Hepatocyte (in vitro differentiated cells): ENCODE results near the gene KLHL5. TPM values are rescaled to one million over a fixed set of nuclear protein-coding genes. Genes with fewer than 3 reads are reported as not detected.

ENCODE experiments used
- DNase-seq: peaks from one replicate; pipeline ENCODE4 v3.0.0-alpha.2; 2016; ENCODE audit warnings: low spot score
- H2AFZ ChIP-seq: fragments of 200-600 bp; sonication (generic); 2 replicates; pipeline ENCODE4 v1.6.0; 2016; ENCODE audit warnings: antibody characterized with exemption, mild to moderate bottlenecking
- H3K27ac ChIP-seq: fragments of 200-600 bp; sonication (generic); 2 replicates; pipeline ENCODE4 v1.5.1; 2016; ENCODE audit warnings: mild to moderate bottlenecking
- H3K27me3 ChIP-seq: fragments of 200-600 bp; sonication (generic); 2 replicates; pipeline ENCODE4 v1.6.1; 2016
- H3K36me3 ChIP-seq: fragments of 200-600 bp; sonication (generic); replicated peaks from 2 replicates; pipeline ENCODE4 v1.5.1; 2016; ENCODE audit warnings: low read depth; ENCODE audit not compliant: insufficient read depth
- H3K4me1 ChIP-seq: fragments of 200-600 bp; sonication (generic); 2 replicates; pipeline ENCODE4 v1.5.1; 2016; ENCODE audit warnings: mild to moderate bottlenecking, moderate library complexity; ENCODE audit not compliant: insufficient read depth
- H3K4me2 ChIP-seq: fragments of 200-600 bp; sonication (generic); 2 replicates; pipeline ENCODE4 v1.6.0; 2016
- H3K4me3 ChIP-seq: fragments of 200-600 bp; sonication (generic); 2 replicates; pipeline ENCODE4 v1.5.1; 2016; ENCODE audit warnings: mild to moderate bottlenecking
- H3K79me2 ChIP-seq: fragments of 200-600 bp; sonication (generic); 2 replicates; pipeline ENCODE4 v1.6.0; 2017; ENCODE audit warnings: mild to moderate bottlenecking
- H3K9me2 ChIP-seq: fragments of 200-600 bp; sonication (generic); replicated peaks from 2 replicates; pipeline ENCODE4 v1.6.0; 2017; ENCODE audit warnings: mild to moderate bottlenecking; ENCODE audit not compliant: insufficient read depth
- H3K9me3 ChIP-seq: fragments of 200-600 bp; sonication (generic); 2 replicates; pipeline ENCODE4 v1.5.1; 2016; ENCODE audit warnings: low read depth, mild to moderate bottlenecking
- H4K20me1 ChIP-seq: fragments of 200-600 bp; sonication (generic); 2 replicates; pipeline ENCODE4 v1.6.0; 2016; ENCODE audit warnings: mild to moderate bottlenecking; ENCODE audit not compliant: insufficient read depth, poor library complexity, severe bottlenecking
- EZH2 ChIP-seq: fragments of 200-600 bp; sonication (generic); IDR thresholded peaks from 2 replicates; pipeline ENCODE4 v1.6.1; 2016; ENCODE audit warnings: antibody characterized with exemption, mild to moderate bottlenecking, borderline replicate concordance
- EZH2phosphoT487 ChIP-seq: fragments of 200-600 bp; sonication (generic); IDR thresholded peaks from one replicate; pipeline ENCODE4 v1.6.1; 2018; ENCODE audit warnings: antibody characterized with exemption, mild to moderate bottlenecking, low read depth, moderate library complexity; ENCODE audit not compliant: unreplicated experiment, severe bottlenecking
- WGBS: methylation state at CpG from one replicate; pipeline ENCODE4 v1.1.6; 2016; ENCODE audit warnings: low lambda C conversion rate; ENCODE audit errors: missing lambda C conversion rate; 5-methylcytosine and 5-hydroxymethylcytosine counted together
- polyA plus RNA-seq: library from polyadenylated mRNA; unstranded; fragments of >200 nt; fragmentation: Nextera tagmentation; extraction: Ambion mirVana; gene quantifications from 2 replicates; pipeline ENCODE4 v1.2.1, GENCODE V29; 2016
- total RNA-seq: library from RNA; depleted of rRNA; stranded (reverse); fragments of >200 nt; gene quantifications from 2 replicates; pipeline ENCODE4 v1.2.3, GENCODE V29; 2014
- TF ChIP-seq, protein P1 (sequence below): fragments of 200-600 bp; sonication (generic); IDR thresholded peaks from 2 replicates; pipeline ENCODE4 v1.5.1; 2016; ENCODE audit warnings: antibody characterized with exemption, mild to moderate bottlenecking; ENCODE audit not compliant: poor library complexity

Gene KLHL5
- total and polyA plus RNA-seq, 2 experiments from 2014 or later, result 30.2 to 58.3 TPM

DNA sequence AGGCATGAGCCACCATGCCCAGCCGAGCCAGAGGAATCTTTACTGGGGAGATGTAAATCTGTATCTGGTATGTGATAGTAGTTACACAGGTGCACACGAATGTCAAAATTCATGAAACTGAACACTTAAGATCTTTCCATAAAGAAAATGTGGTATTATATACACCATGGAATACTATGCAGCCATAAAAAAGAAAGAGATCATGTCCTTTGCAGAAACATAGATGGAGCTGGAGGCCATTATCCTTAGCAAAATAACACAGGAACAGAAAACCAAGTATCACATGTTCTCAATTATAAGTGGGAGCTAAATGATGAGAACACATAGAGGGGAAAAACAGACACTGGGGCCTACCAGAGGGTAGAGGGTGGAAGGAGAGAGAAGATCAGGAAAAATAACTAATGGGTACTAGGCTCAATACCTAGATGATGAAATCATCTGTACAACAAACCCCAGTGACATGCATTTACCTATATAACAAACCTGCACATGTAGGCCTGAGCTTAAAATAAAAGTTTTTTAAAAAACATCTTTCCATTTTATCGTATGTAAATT, 37.6 kb upstream of the KLHL5 start:
- WGBS, result 94% methylated on average over 3 of the region's 3 CpGs
- no peak overlapping the region for H3K4me2 ChIP-seq
- H3K27me3 ChIP-seq, result no peaks in the 10 kb centered on the region
- TF ChIP-seq, protein P1, sequence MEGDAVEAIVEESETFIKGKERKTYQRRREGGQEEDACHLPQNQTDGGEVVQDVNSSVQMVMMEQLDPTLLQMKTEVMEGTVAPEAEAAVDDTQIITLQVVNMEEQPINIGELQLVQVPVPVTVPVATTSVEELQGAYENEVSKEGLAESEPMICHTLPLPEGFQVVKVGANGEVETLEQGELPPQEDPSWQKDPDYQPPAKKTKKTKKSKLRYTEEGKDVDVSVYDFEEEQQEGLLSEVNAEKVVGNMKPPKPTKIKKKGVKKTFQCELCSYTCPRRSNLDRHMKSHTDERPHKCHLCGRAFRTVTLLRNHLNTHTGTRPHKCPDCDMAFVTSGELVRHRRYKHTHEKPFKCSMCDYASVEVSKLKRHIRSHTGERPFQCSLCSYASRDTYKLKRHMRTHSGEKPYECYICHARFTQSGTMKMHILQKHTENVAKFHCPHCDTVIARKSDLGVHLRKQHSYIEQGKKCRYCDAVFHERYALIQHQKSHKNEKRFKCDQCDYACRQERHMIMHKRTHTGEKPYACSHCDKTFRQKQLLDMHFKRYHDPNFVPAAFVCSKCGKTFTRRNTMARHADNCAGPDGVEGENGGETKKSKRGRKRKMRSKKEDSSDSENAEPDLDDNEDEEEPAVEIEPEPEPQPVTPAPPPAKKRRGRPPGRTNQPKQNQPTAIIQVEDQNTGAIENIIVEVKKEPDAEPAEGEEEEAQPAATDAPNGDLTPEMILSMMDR, result no peak
- no peak for TF ChIP-seq EZH2phosphoT487
- H3K9me3 ChIP-seq, result no peaks in the 10 kb centered on the region
- no peak overlapping the region for H3K4me3 ChIP-seq
- no peak overlapping the region for H2AFZ ChIP-seq
- H3K79me2 ChIP-seq, result no peaks in the 10 kb centered on the region
- no peak overlapping the region for H3K27ac ChIP-seq
- no peaks in the 10 kb centered on the region for H3K36me3 ChIP-seq
- H4K20me1 ChIP-seq, result no peaks in the 10 kb centered on the region
- H3K4me1 ChIP-seq, result no peaks in the 10 kb centered on the region
- DNase-seq, result no peak
- no peaks in the 10 kb centered on the region for H3K9me2 ChIP-seq

DNA sequence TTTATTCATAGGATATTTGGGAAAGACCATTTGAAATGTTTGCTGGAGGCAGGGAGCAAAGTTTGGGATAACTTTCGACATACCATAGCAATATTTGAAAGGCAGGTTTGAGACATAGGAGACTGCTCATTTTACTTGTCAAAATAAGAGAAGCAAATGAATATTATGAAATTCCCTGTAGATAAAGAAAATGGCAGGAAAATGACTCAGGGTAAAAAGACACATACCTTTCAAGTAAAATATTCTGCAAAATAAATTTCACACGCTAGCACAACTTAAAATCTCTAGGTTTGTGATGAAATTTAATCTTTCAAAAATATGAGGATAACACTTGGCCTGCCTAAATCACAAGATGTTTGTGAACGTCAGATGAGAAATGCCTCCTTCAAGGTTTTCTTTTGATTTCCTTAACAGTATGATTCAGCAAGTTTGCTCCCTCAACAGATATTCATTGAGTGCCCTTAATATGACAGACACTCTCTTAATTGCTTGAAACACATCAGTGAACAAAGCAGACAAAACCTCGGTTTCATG, 36.4 kb upstream of the KLHL5 start:
- H3K4me2 ChIP-seq, result no peak overlapping the region
- no peaks in the 10 kb centered on the region for H3K27me3 ChIP-seq
- no peaks in the 10 kb centered on the region for H3K79me2 ChIP-seq
- H2AFZ ChIP-seq, result no peak overlapping the region
- no peaks in the 10 kb centered on the region for H3K36me3 ChIP-seq
- H3K4me1 ChIP-seq, result no peaks in the 10 kb centered on the region
- TF ChIP-seq EZH2phosphoT487 (no peak), EZH2 (no peak)
- TF ChIP-seq, protein P1, result no peak
- WGBS, result 85% methylated on average over 4 of the region's 4 CpGs
- H3K9me3 ChIP-seq, result no peaks in the 10 kb centered on the region
- H3K9me2 ChIP-seq, result no peaks in the 10 kb centered on the region
- no peak for DNase-seq
- H3K27ac ChIP-seq, result no peak overlapping the region
- H4K20me1 ChIP-seq, result no peaks in the 10 kb centered on the region
- no peak overlapping the region for H3K4me3 ChIP-seq

DNA sequence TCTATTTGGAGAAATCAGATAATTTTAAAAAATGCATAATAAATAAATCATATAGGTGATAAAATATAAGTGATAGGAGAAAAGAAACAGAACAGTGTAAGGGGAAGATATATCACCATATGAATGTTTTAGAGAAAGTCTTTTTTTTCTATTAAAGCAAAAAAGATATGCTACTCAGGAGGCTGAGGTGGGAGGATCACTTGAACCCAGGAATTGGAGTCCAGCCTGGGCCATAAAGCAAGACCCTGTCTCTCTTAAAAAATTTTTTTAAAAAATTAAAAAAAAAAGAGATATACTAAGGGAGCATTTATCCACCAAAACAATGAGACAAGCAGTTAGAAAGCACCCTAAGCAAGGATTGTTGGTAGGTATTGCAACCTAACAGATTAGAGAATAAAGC, 35.9 kb upstream of the KLHL5 start:
- no peak for DNase-seq
- no peak overlapping the region for H3K27ac ChIP-seq

More for the DNA sequence above, 35.9 kb upstream of the KLHL5 start:
- TF ChIP-seq, protein P1, result no peak
- TF ChIP-seq EZH2 (no peak), EZH2phosphoT487 (no peak)
- no peaks in the 10 kb centered on the region for H3K4me1 ChIP-seq
- no peaks in the 10 kb centered on the region for H4K20me1 ChIP-seq
- no peaks in the 10 kb centered on the region for H3K9me3 ChIP-seq
- H3K4me3 ChIP-seq, result no peak overlapping the region
- no peak overlapping the region for H2AFZ ChIP-seq
- H3K9me2 ChIP-seq, result no peaks in the 10 kb centered on the region
- no peaks in the 10 kb centered on the region for H3K36me3 ChIP-seq
- no peaks in the 10 kb centered on the region for H3K27me3 ChIP-seq
- no peaks in the 10 kb centered on the region for H3K79me2 ChIP-seq
- H3K4me2 ChIP-seq, result no peak overlapping the region
